HG03280 (cell line): ENCODE results near the gene TXNDC5.
"Not testable (repeated sequence)": the region's sequence is repeated elsewhere in the genome, so short reads cannot be mapped to it uniquely, and the experiment has no call there.

Source experiments
- ATAC-seq: cut with Tn5 transposase; IDR thresholded peaks from one replicate; pipeline ENCODE4 v1.9.1; 2021; ENCODE audit warnings: mild to moderate bottlenecking, moderate library complexity; ENCODE audit not compliant: unreplicated experiment

The TXNDC5 gene

DNA sequence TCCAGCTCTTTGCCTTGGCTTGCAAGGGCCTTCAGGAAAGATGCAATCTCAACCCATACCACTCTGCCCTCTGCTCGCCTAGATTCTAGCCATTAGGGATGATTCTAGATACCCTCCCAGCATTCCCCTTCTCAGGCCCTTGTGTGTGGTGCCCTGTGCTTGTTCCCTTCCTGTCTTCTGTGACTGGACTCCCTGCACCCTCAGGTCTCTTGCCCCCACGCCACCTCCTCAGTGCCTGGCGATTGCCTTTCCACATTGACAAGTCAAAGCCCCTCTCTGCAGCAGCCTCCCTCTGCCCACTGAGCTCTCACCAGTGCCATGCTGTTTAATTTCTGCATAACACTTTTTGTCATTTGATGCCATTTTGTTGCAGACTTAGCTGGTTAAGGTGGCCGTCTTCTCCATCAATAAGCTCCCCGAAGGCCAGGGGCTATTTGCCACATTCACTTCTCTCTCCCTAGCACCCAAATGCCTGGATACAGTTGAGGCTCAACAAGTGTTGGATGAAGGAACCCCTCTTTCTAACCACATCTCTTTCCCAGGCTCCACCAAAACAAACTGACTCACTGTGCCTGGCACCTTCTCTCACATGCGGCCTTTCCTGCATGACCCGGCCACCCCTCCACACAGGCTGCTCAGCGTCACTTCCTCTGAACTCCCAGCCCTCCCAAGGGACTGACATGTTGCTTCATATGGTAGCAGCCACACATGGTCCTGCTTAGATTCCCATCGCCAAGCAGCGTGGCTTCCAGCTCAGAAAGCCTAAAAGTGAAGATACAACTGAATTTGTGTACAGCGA is 4.6 kb upstream of the TXNDC5 start:
- no peak for ATAC-seq

- no peak for ATAC-seq
Observed at GRCh38 chr6:7914311-7914710, 3.7 kb upstream of the TXNDC5 start.

- no peak for ATAC-seq
Observed at GRCh38 chr6:7912736-7913517, 2.3 kb upstream of the TXNDC5 start.

DNA sequence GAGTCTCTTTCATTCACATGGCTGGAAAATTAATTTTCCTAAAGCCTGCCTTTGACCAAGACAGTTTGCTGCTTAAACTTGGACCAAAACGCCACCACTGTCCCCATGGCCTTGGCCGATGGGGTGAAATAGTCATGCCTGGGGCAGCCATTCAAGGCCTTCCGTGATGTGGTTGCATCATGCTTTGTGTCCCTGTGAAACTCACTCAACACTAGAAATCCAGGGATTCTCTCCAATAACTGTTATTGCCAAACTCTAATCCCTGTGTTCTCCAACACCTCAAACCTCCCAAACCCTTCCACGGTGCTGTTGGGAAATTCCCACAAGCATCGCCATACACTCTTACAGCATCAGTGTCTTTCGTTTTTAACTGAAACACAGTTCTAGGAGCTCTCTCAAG is 1.4 kb upstream of the TXNDC5 start:
- no peak for ATAC-seq

GRCh38 chr6:7911345-7911725 is 747 bp upstream of the TXNDC5 start:
- ATAC-seq = no peak

GRCh38 chr6:7910298-7910653 is 312 bp downstream of the TXNDC5 start:
- peak; percentile 13 for ATAC-seq

- ATAC-seq = peak; percentile 29
Observed at GRCh38 chr6:7909323-7910276, 988 bp downstream of the TXNDC5 start.

- ATAC-seq = no peak
Observed at GRCh38 chr6:7907159-7907558, 3.4 kb downstream of the TXNDC5 start.

- no peak for ATAC-seq
Observed at GRCh38 chr6:7906741-7907140, 3.8 kb downstream of the TXNDC5 start.

- ATAC-seq = no peak
Observed at GRCh38 chr6:7905416-7905815, 5.2 kb downstream of the TXNDC5 start.

GRCh38 chr6:7904654-7905319 is 5.8 kb downstream of the TXNDC5 start:
- ATAC-seq = no peak

DNA sequence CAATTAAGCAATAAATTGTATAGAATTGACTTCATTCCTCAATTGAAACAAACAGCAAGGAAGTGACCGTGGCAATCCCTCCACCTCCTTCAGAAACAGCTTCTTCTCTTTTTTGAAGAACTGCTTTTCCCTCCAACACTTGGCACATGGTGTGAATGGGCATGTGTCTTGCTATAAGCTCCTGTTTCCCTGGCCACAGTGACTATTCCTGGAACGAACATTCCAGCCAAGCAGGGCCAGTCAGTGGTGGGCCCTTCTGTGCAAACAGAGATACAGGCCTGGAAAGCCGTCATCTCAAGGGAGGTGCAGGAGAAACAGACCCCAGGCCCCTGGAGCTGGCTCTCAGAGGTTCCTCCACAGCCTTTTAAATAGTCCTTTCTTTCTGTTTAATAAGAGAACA is 6.9 kb downstream of the TXNDC5 start:
- no peak for ATAC-seq

- no peak for ATAC-seq
Observed at GRCh38 chr6:7902867-7903266, 7.7 kb downstream of the TXNDC5 start.

GRCh38 chr6:7902221-7902620 is 8.4 kb downstream of the TXNDC5 start:
- ATAC-seq = no peak

GRCh38 chr6:7901780-7902179 is 8.8 kb downstream of the TXNDC5 start:
- no peak for ATAC-seq

- no peak for ATAC-seq
Observed at GRCh38 chr6:7901056-7901455, 9.5 kb downstream of the TXNDC5 start.

DNA sequence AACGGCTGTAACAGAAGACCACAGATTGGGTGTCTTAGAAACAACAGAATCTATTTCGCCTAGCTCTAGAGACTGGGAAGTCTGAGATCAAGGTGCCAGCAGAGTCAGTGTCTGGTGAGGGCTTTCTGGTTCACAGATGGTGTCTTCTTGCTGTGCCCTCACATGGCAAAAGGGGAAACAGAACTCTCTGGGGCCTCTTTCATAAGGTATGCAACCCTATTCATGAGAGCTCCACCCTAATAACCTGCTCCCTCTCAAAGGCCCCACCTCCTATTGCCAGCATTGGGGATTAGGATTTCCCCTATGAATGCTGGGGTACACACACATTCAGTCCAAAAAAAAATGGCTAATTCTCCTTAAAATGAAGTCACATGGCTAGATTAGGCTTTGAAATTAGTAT is 10.0 kb downstream of the TXNDC5 start:
- no peak for ATAC-seq

GRCh38 chr6:7899889-7900213 is 10.7 kb downstream of the TXNDC5 start:
- no peak for ATAC-seq

DNA sequence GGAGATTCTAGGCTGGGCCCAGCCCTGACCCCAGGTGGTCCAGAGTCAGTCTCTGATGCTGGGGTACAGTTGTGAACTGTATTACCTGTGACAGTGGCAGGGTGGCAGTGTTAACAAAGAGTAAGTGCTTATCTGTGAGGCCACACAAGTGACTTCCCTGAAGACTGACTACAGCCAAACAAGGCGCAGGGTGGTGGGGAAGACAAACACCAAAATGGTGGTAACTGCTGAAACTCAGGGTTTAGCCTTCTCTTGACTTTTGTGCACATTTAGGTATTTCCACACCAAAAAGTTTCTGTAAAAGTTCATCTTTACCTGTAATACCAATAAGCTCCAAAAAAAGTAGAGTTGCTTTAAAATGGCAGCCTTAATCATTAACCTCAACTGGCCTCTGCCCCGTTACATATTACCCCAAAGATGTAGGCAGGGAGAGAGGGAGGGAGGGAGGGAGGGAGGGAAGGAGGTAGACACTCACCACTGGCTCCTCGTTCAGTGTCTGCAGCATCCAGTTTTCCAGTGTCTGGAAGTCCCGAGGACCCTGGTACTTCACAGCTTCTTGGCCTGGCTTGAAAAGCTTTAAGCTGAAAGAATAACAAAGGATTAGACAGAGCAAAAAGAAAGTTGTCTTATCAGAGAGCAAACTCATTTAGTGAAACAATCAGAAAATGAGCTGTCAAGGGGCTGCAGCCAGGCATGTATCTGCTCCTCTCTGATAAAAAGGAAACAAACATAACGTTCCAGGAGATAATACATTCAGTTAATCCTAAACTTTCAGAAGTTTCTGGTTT is 11.3 kb downstream of the TXNDC5 start:
- ATAC-seq = no peak

- not testable (repeated sequence) for ATAC-seq
Observed at GRCh38 chr6:7898193-7898586, 12.4 kb downstream of the TXNDC5 start.
